Karpas-422 (cell line): ENCODE results near the gene GJD3. TPM values are rescaled to one million over a fixed set of nuclear protein-coding genes. Genes with fewer than 3 reads are reported as not detected.

ENCODE experiments used
- DNase-seq: peaks from one replicate; pipeline ENCODE4 v3.0.0-alpha.2; 2015
- H2AFZ ChIP-seq: fragments of 200-600 bp; sonication (generic); 2 replicates; pipeline ENCODE4 v1.6.1; 2014; ENCODE audit warnings: antibody characterized with exemption, low read length, mixed read lengths
- H3K27ac ChIP-seq: fragments of 200-600 bp; sonication (generic); 2 replicates; pipeline ENCODE4 v1.5.1; 2014; ENCODE audit warnings: mild to moderate bottlenecking, low read length, moderate library complexity
- H3K27me3 ChIP-seq: fragments of 200-600 bp; sonication (generic); 2 replicates; pipeline ENCODE4 v1.6.1; 2014; ENCODE audit warnings: low read length, mixed read lengths
- H3K36me3 ChIP-seq: fragments of 200-600 bp; sonication (generic); 2 replicates; pipeline ENCODE4 v1.6.1; 2014; ENCODE audit warnings: low read length, mixed read lengths; ENCODE audit not compliant: insufficient read depth
- H3K4me1 ChIP-seq: fragments of 200-600 bp; sonication (generic); 2 replicates; pipeline ENCODE4 v1.6.1; 2014; ENCODE audit warnings: mild to moderate bottlenecking, low read length, mixed read lengths
- H3K4me2 ChIP-seq: fragments of 200-600 bp; sonication (generic); 2 replicates; pipeline ENCODE4 v1.6.1; 2014; ENCODE audit warnings: low read length, low read depth, mild to moderate bottlenecking; ENCODE audit not compliant: poor library complexity, severe bottlenecking
- H3K4me3 ChIP-seq: fragments of 200-600 bp; sonication (generic); 2 replicates; pipeline ENCODE4 v1.5.1; 2014; ENCODE audit warnings: mild to moderate bottlenecking, antibody characterized with exemption, low read length, mixed read lengths
- H3K79me2 ChIP-seq: fragments of 200-600 bp; sonication (generic); 2 replicates; pipeline ENCODE4 v1.6.1; 2014; ENCODE audit warnings: mild to moderate bottlenecking, low read length, mixed read lengths
- H3K9ac ChIP-seq: fragments of 200-600 bp; sonication (generic); 2 replicates; pipeline ENCODE4 v1.6.0; 2014; ENCODE audit warnings: low read length
- H3K9me2 ChIP-seq: fragments of 200-600 bp; sonication (generic), shearing (Covaris generic); replicated peaks from 2 replicates; pipeline ENCODE4 v1.6.0; 2014; ENCODE audit warnings: mild to moderate bottlenecking, low read length, moderate library complexity; ENCODE audit not compliant: insufficient read depth
- H3K9me3 ChIP-seq: fragments of 300-700, 200-600 bp; sonication (generic); 2 replicates; pipeline ENCODE4 v1.6.1; 2014; ENCODE audit warnings: low read length, mixed read lengths
- H4K20me1 ChIP-seq: fragments of 200-600 bp; sonication (generic); 2 replicates; pipeline ENCODE4 v1.6.1; 2014; ENCODE audit warnings: mild to moderate bottlenecking, antibody characterized with exemption, low read length, low read depth; ENCODE audit not compliant: insufficient read depth
- total RNA-seq: library from RNA; depleted of rRNA; stranded (reverse); fragments of >200 nt; shearing (Covaris generic); gene quantifications from 2 replicates; pipeline ENCODE4 v1.2.3, GENCODE V29; 2014; ENCODE audit warnings: low replicate concordance

GJD3 gene
- total RNA-seq, 1 experiment from 2014 or later = not detected

GRCh38 chr17:40338058-40338457, 26.5 kb downstream of the GJD3 start:
- Histone ChIP-seq H3K27me3 (no peaks in the 10 kb centered on the region), H3K27ac (no peak overlapping the region), H4K20me1 (peaks cover 11% of the 10 kb centered on the region; the same call in 1 of the 2 replicates), H3K4me1 (peaks cover 49% of the 10 kb centered on the region), H3K4me2 (no peak overlapping the region), H3K9ac (no peak overlapping the region), H3K9me3 (no peaks in the 10 kb centered on the region), H2AFZ (no peak overlapping the region), H3K4me3 (no peak overlapping the region), H3K79me2 (peaks cover 13% of the 10 kb centered on the region; the same call in 1 of the 2 replicates), H3K9me2 (no peaks in the 10 kb centered on the region), H3K36me3 (no peaks in the 10 kb centered on the region)
- no peak for DNase-seq

- H3K27me3 ChIP-seq = no peaks in the 10 kb centered on the region
Measured at GRCh38 chr17:40337351-40337750, 27.2 kb downstream of the GJD3 start.

GRCh38 chr17:40335620-40336019, 28.9 kb downstream of the GJD3 start:
- no peak for DNase-seq
- H3K4me1 ChIP-seq = peaks cover 29% of the 10 kb centered on the region
- no peak overlapping the region for H3K4me2 ChIP-seq
- H3K4me3 ChIP-seq = no peak overlapping the region
- H3K27ac ChIP-seq = no peak overlapping the region
- peaks cover 22% of the 10 kb centered on the region for H3K79me2 ChIP-seq
- no peaks in the 10 kb centered on the region for H3K36me3 ChIP-seq
- H3K27me3 ChIP-seq = no peaks in the 10 kb centered on the region
- H3K9ac ChIP-seq = no peak overlapping the region
- H3K9me3 ChIP-seq = no peaks in the 10 kb centered on the region
- H3K9me2 ChIP-seq = no peaks in the 10 kb centered on the region
- no peak overlapping the region for H2AFZ ChIP-seq
- peaks cover 2% of the 10 kb centered on the region; the same call in 1 of the 2 replicates for H4K20me1 ChIP-seq

More at GRCh38 chr17:40337351-40337750, 27.2 kb downstream of the GJD3 start:
- H3K4me2 ChIP-seq = no peak overlapping the region
- peaks cover 42% of the 10 kb centered on the region for H3K4me1 ChIP-seq
- H3K27ac ChIP-seq = no peak overlapping the region
- no peak for DNase-seq
- H3K9ac ChIP-seq = no peak overlapping the region
- H3K9me3 ChIP-seq = no peaks in the 10 kb centered on the region
- H3K79me2 ChIP-seq = peaks cover 13% of the 10 kb centered on the region; the same call in 1 of the 2 replicates
- no peaks in the 10 kb centered on the region for H3K9me2 ChIP-seq
- no peak overlapping the region for H3K4me3 ChIP-seq
- no peak overlapping the region for H2AFZ ChIP-seq
- H3K36me3 ChIP-seq = no peaks in the 10 kb centered on the region
- peaks cover 4% of the 10 kb centered on the region; the same call in 1 of the 2 replicates for H4K20me1 ChIP-seq

- Histone ChIP-seq H3K4me1 (peaks cover 36% of the 10 kb centered on the region), H3K27ac (no peak overlapping the region), H2AFZ (no peak overlapping the region), H3K36me3 (no peaks in the 10 kb centered on the region), H3K79me2 (peaks cover 33% of the 10 kb centered on the region), H4K20me1 (peaks cover 2% of the 10 kb centered on the region; the same call in 1 of the 2 replicates), H3K9me3 (no peaks in the 10 kb centered on the region), H3K4me3 (no peak overlapping the region), H3K4me2 (no peak overlapping the region), H3K9ac (no peak overlapping the region), H3K9me2 (no peaks in the 10 kb centered on the region), H3K27me3 (no peaks in the 10 kb centered on the region)
- DNase-seq = no peak
Measured at GRCh38 chr17:40333781-40334448, 30.6 kb downstream of the GJD3 start.

- H3K27ac ChIP-seq = no peak overlapping the region
- no peaks in the 10 kb centered on the region for H3K9me3 ChIP-seq
- no peak overlapping the region for H3K9ac ChIP-seq
- H3K79me2 ChIP-seq = peaks cover 51% of the 10 kb centered on the region
- H3K4me2 ChIP-seq = no peak overlapping the region
- DNase-seq = no peak
- H3K27me3 ChIP-seq = no peaks in the 10 kb centered on the region
- H3K4me3 ChIP-seq = no peak overlapping the region
- no peaks in the 10 kb centered on the region for H3K36me3 ChIP-seq
- H3K9me2 ChIP-seq = no peaks in the 10 kb centered on the region
- peaks cover under 1% of the 10 kb centered on the region; the same call in 1 of the 2 replicates for H4K20me1 ChIP-seq
- no peak overlapping the region for H2AFZ ChIP-seq
- H3K4me1 ChIP-seq = peaks cover 49% of the 10 kb centered on the region
Measured at GRCh38 chr17:40331743-40332641, 32.5 kb downstream of the GJD3 start.

GRCh38 chr17:40330850-40331470, 33.6 kb downstream of the GJD3 start:
- Histone ChIP-seq H3K9ac (peak overlapping the region; percentile 57; the same call in 1 of the 2 replicates), H3K4me2 (peak overlapping the region; percentile 61)

GRCh38 chr17:40329839-40330794, 34.4 kb downstream of the GJD3 start:
- peaks cover 68% of the 10 kb centered on the region for H3K4me1 ChIP-seq
- DNase-seq = peak; percentile 59

More at GRCh38 chr17:40330850-40331470, 33.6 kb downstream of the GJD3 start:
- H2AFZ ChIP-seq = no peak overlapping the region
- H3K4me1 ChIP-seq = peaks cover 60% of the 10 kb centered on the region
- H3K27me3 ChIP-seq = no peaks in the 10 kb centered on the region
- no peaks in the 10 kb centered on the region for H3K9me3 ChIP-seq
- peak overlapping the region; percentile 45; the same call in 1 of the 2 replicates for H3K4me3 ChIP-seq
- no peaks in the 10 kb centered on the region for H4K20me1 ChIP-seq
- no peaks in the 10 kb centered on the region for H3K9me2 ChIP-seq
- DNase-seq = no peak
- H3K36me3 ChIP-seq = no peaks in the 10 kb centered on the region
- H3K27ac ChIP-seq = peak overlapping the region; percentile 64
- peaks cover 62% of the 10 kb centered on the region for H3K79me2 ChIP-seq

More at GRCh38 chr17:40329839-40330794, 34.4 kb downstream of the GJD3 start:
- H3K4me3 ChIP-seq = peak overlapping the region; percentile 45; the same call in 1 of the 2 replicates
- H3K9me3 ChIP-seq = no peaks in the 10 kb centered on the region
- no peak overlapping the region for H2AFZ ChIP-seq
- no peaks in the 10 kb centered on the region for H4K20me1 ChIP-seq
- peak overlapping the region; percentile 61 for H3K4me2 ChIP-seq
- peaks cover 70% of the 10 kb centered on the region for H3K79me2 ChIP-seq
- H3K27me3 ChIP-seq = no peaks in the 10 kb centered on the region
- no peaks in the 10 kb centered on the region for H3K9me2 ChIP-seq
- H3K36me3 ChIP-seq = no peaks in the 10 kb centered on the region
- peak overlapping the region; percentile 64 for H3K27ac ChIP-seq
- peak overlapping the region; percentile 57 for H3K9ac ChIP-seq
